Measurements from ENCODE around the gene MYRFL. TPM values are rescaled to one million over a fixed set of nuclear protein-coding genes. Genes with fewer than 3 reads are reported as not detected.

Gene MYRFL
- total RNA-seq, 2 donors from 2014 or later: not detected

GRCh38 chr12:69932676-69933552 lies 107.9 kb downstream of the MYRFL start:
- H3K4me1 ChIP-seq: no peaks in the 10 kb centered on the region
- H3K9me3 ChIP-seq: no peaks in the 10 kb centered on the region
- no peak overlapping the region for H3K27ac ChIP-seq
- DNase-seq (ENCODE audit: low spot score): no peak
- H3K4me3 ChIP-seq: no peak overlapping the region
- H3K27me3 ChIP-seq: no peaks in the 10 kb centered on the region
- no peaks in the 10 kb centered on the region for H3K36me3 ChIP-seq
- no peak for TF ChIP-seq CTCF (IDR thresholded peaks at IDR 0.05)

GRCh38 chr12:69934011-69934410 lies 109.0 kb downstream of the MYRFL start:
- Histone ChIP-seq H3K4me1 (no peaks in the 10 kb centered on the region), H3K36me3 (no peaks in the 10 kb centered on the region), H3K27me3 (no peaks in the 10 kb centered on the region), H3K4me3 (no peak overlapping the region), H3K9me3 (no peaks in the 10 kb centered on the region), H3K27ac (no peak overlapping the region)
- DNase-seq (ENCODE audit: low spot score): no peak
- TF ChIP-seq CTCF (IDR thresholded peaks at IDR 0.05): no peak

GRCh38 chr12:69935651-69936100 lies 110.6 kb downstream of the MYRFL start:
- TF ChIP-seq CTCF (IDR thresholded peaks at IDR 0.05): no peak
- Histone ChIP-seq H3K27me3 (no peaks in the 10 kb centered on the region), H3K4me3 (no peak overlapping the region), H3K4me1 (no peaks in the 10 kb centered on the region), H3K36me3 (no peaks in the 10 kb centered on the region), H3K9me3 (no peaks in the 10 kb centered on the region), H3K27ac (no peak overlapping the region)
- DNase-seq (ENCODE audit: low spot score): no peak

GRCh38 chr12:69936214-69936731 lies 111.2 kb downstream of the MYRFL start:
- Histone ChIP-seq H3K4me3 (no peak overlapping the region), H3K36me3 (no peaks in the 10 kb centered on the region), H3K27me3 (no peaks in the 10 kb centered on the region), H3K9me3 (no peaks in the 10 kb centered on the region), H3K4me1 (no peaks in the 10 kb centered on the region), H3K27ac (no peak overlapping the region)
- no peak for TF ChIP-seq CTCF (IDR thresholded peaks at IDR 0.05)
- no peak for DNase-seq (ENCODE audit: low spot score)

- no peak overlapping the region for H3K27ac ChIP-seq
These were observed 111.7 kb downstream of the MYRFL start for GRCh38 chr12:69936766-69937165.

More at GRCh38 chr12:69936766-69937165, 111.7 kb downstream of the MYRFL start:
- Histone ChIP-seq H3K4me1 (no peaks in the 10 kb centered on the region), H3K9me3 (no peaks in the 10 kb centered on the region), H3K4me3 (no peak overlapping the region), H3K27me3 (no peaks in the 10 kb centered on the region), H3K36me3 (no peaks in the 10 kb centered on the region)
- no peak for TF ChIP-seq CTCF (IDR thresholded peaks at IDR 0.05)
- DNase-seq (ENCODE audit: low spot score): no peak
